Progenitor cell of endocrine pancreas (in vitro differentiated cells): ENCODE data around the gene LBR. TPM values are rescaled to one million over a fixed set of nuclear protein-coding genes. Genes with fewer than 3 reads are reported as not detected.

Source experiments
- DNase-seq: peaks from one replicate; pipeline ENCODE4 v3.0.0; 2021; ENCODE audit warnings: low spot score; ENCODE audit not compliant: unreplicated experiment
- H3K27ac Mint-ChIP-seq: 2 replicates; pipeline ENCODE4 v1.8.0; 2021; ENCODE audit warnings: mild to moderate bottlenecking, moderate library complexity, mixed read lengths
- H3K27me3 Mint-ChIP-seq: 2 replicates; pipeline ENCODE4 v1.8.0; 2021; ENCODE audit warnings: mixed read lengths
- H3K36me3 Mint-ChIP-seq: 2 replicates; pipeline ENCODE4 v1.8.0; 2022; ENCODE audit warnings: mixed read lengths; ENCODE audit not compliant: insufficient read depth
- H3K4me1 Mint-ChIP-seq: 2 replicates; pipeline ENCODE4 v1.8.0; 2021; ENCODE audit warnings: low read depth, mixed read lengths
- H3K4me3 Mint-ChIP-seq: 2 replicates; pipeline ENCODE4 v1.8.0; 2021; ENCODE audit warnings: low read depth, mild to moderate bottlenecking, moderate library complexity, mixed read lengths
- H3K9me3 Mint-ChIP-seq: 2 replicates; pipeline ENCODE4 v1.8.0; 2021; ENCODE audit warnings: low read depth, mixed read lengths
- CTCF ChIP-seq: fragments of 200-600 bp; sonication (generic); IDR thresholded peaks from one replicate; pipeline ENCODE4 v1.5.0; 2021; ENCODE audit warnings: antibody characterized with exemption, mild to moderate bottlenecking; ENCODE audit not compliant: unreplicated experiment
- total RNA-seq: library from RNA; stranded (reverse); gene quantifications from 2 replicates; pipeline ENCODE4 v1.2.1, GENCODE V29; 2021

The LBR gene
- total RNA-seq, 1 donor from 2014 or later = 116 TPM

- Mint-ChIP-seq H3K4me3 (peak overlapping the region; percentile 92), H3K36me3 (no peaks in the 10 kb centered on the region), H3K4me1 (peaks cover 49% of the 10 kb centered on the region), H3K27me3 (no peaks in the 10 kb centered on the region), H3K27ac (peak overlapping the region; percentile 88), H3K9me3 (no peaks in the 10 kb centered on the region)
- DNase-seq = no peak
- TF ChIP-seq CTCF = no peak
Measured at GRCh38 chr1:225426395-225427234, 1.2 kb downstream of the LBR start.

GRCh38 chr1:225425201-225425786, 2.5 kb downstream of the LBR start:
- peak overlapping the region; percentile 92 for H3K4me3 Mint-ChIP-seq
- H3K27me3 Mint-ChIP-seq = no peaks in the 10 kb centered on the region
- H3K36me3 Mint-ChIP-seq = peaks cover 1% of the 10 kb centered on the region
- no peak overlapping the region for H3K27ac Mint-ChIP-seq
- H3K9me3 Mint-ChIP-seq = no peaks in the 10 kb centered on the region
- no peak for DNase-seq
- TF ChIP-seq CTCF = no peak
- H3K4me1 Mint-ChIP-seq = peaks cover 49% of the 10 kb centered on the region

- Mint-ChIP-seq H3K36me3 (peaks cover 3% of the 10 kb centered on the region), H3K9me3 (no peaks in the 10 kb centered on the region), H3K4me1 (peaks cover 50% of the 10 kb centered on the region), H3K27ac (peak overlapping the region; percentile 6), H3K27me3 (no peaks in the 10 kb centered on the region), H3K4me3 (peak overlapping the region; percentile 38)
- TF ChIP-seq CTCF = no peak
- no peak for DNase-seq
Measured at GRCh38 chr1:225424562-225425200, 3.2 kb downstream of the LBR start.

- H3K4me1 Mint-ChIP-seq = peaks cover 53% of the 10 kb centered on the region
- peaks cover 7% of the 10 kb centered on the region for H3K36me3 Mint-ChIP-seq
- TF ChIP-seq CTCF = no peak
- H3K4me3 Mint-ChIP-seq = no peak overlapping the region
- H3K27me3 Mint-ChIP-seq = no peaks in the 10 kb centered on the region
- H3K9me3 Mint-ChIP-seq = no peaks in the 10 kb centered on the region
- H3K27ac Mint-ChIP-seq = peak overlapping the region; percentile 9
- no peak for DNase-seq
Measured at GRCh38 chr1:225423518-225423855, 4.4 kb downstream of the LBR start.

GRCh38 chr1:225422795-225423517, 4.9 kb downstream of the LBR start:
- peaks cover 9% of the 10 kb centered on the region for H3K36me3 Mint-ChIP-seq
- H3K27ac Mint-ChIP-seq = no peak overlapping the region
- peaks cover 56% of the 10 kb centered on the region for H3K4me1 Mint-ChIP-seq
- H3K9me3 Mint-ChIP-seq = no peaks in the 10 kb centered on the region
- TF ChIP-seq CTCF = no peak
- no peak overlapping the region for H3K4me3 Mint-ChIP-seq
- no peak for DNase-seq
- no peaks in the 10 kb centered on the region for H3K27me3 Mint-ChIP-seq
